B cell (primary cell): ENCODE measurements around the gene MON2.

ENCODE experiments used
- CTCF ChIP-seq: fragments of 200-600 bp; IDR thresholded peaks from one replicate; pipeline ENCODE4 v1.8.0; 2022; ENCODE audit warnings: antibody characterized with exemption, mild to moderate bottlenecking
- EZH2 ChIP-seq: IDR thresholded peaks from 2 replicates; pipeline ENCODE4 v1.6.1; 2012; ENCODE audit warnings: borderline replicate concordance, low read depth, mild to moderate bottlenecking, moderate library complexity, low read length; ENCODE audit not compliant: insufficient read depth, poor library complexity, severe bottlenecking

DNA sequence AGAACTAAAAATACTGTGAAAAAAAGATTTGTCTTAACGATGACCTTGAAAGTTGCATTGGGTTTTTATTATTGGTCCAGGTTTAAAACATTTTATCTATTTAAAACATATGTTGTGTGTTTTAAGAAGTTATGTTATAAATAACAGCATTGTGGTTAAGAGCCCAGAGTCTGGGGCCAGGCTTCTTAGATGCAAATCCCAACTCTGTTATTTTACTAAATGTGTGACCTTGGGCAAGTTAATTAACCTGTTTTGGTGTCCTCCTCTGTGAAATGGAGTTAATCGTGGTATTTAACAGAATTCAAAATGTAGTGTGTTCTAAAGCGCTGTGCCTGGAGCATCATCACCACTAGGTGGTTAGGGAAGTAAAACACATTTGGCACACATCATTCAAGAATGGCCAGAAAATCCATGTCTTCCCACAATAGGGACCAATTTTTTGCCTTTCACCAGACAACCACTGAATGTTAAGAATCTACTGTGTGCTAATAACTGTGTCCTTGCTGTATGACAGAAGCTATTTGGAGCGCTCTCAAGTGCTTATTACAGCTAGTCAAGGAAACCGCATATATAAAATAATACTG is 133.3 kb downstream of the MON2 start:
- TF ChIP-seq CTCF (no peak), EZH2 (no peak)
